GM12878 (cell line): Measurements from ENCODE around the gene PITX1. TPM values are rescaled to one million over a fixed set of nuclear protein-coding genes. Genes with fewer than 3 reads are reported as not detected.

Source experiments
- CBFB ChIP-seq: IDR thresholded peaks from 2 replicates; pipeline ENCODE4 v1.6.1; 2016; ENCODE audit warnings: antibody characterized with exemption, low read depth
- CBX5 ChIP-seq: sonication (generic); IDR thresholded peaks from 2 replicates; pipeline ENCODE4 v1.6.1; 2016; ENCODE audit warnings: low read depth, moderate library complexity, mild to moderate bottlenecking, inconsistent platforms
- KAT2A ChIP-seq: conservative IDR thresholded peaks from 2 replicates; pipeline ENCODE4 v1.6.1; 2011; ENCODE audit warnings: low read depth, low read length; ENCODE audit not compliant: control insufficient read depth
- MXI1 ChIP-seq: fragments of 150-350 bp; IDR thresholded peaks from 2 replicates; pipeline ENCODE4 v1.6.1; 2011; ENCODE audit warnings: low read depth, mild to moderate bottlenecking, inconsistent platforms, low read length, improper control_type of control experiment
- MYB ChIP-seq: fragments of 150-350 bp; IDR thresholded peaks from 2 replicates; pipeline ENCODE4 v1.6.1; 2014; ENCODE audit warnings: mild to moderate bottlenecking, low read depth, low read length, borderline replicate concordance
- NR2F1 ChIP-seq: fragments of 450-650 bp; conservative IDR thresholded peaks from 2 replicates; pipeline ENCODE4 v1.6.1; 2017; ENCODE audit warnings: mild to moderate bottlenecking
- RAD21 ChIP-seq: IDR thresholded peaks from 2 replicates; pipeline ENCODE4 v1.6.1; 2011; ENCODE audit warnings: mild to moderate bottlenecking, low read depth, low read length, moderate library complexity; ENCODE audit not compliant: insufficient read depth
- RBBP5 ChIP-seq: fragments of 200-600 bp; sonication (generic); conservative IDR thresholded peaks from 2 replicates; pipeline ENCODE4 v1.6.1; 2016
- SIN3A ChIP-seq: IDR thresholded peaks from 2 replicates; pipeline ENCODE4 v1.6.1; 2012; ENCODE audit warnings: low read depth, low read length, improper control_type of control experiment
- TCF12 ChIP-seq: IDR thresholded peaks from 2 replicates; pipeline ENCODE4 v1.6.1; 2011; ENCODE audit warnings: low read depth, mild to moderate bottlenecking, low read length
- ZNF24 ChIP-seq: fragments of 450-650 bp; IDR thresholded peaks from 2 replicates; pipeline ENCODE4 v1.6.1; 2017; ENCODE audit warnings: antibody characterized with exemption, mild to moderate bottlenecking
- ZNF274 ChIP-seq: IDR thresholded peaks from one replicate; pipeline ENCODE4 v1.8.0; 2011; ENCODE audit not compliant: insufficient read length, insufficient read depth
- ZSCAN29 ChIP-seq: fragments of 450-650 bp; IDR thresholded peaks from 2 replicates; pipeline ENCODE4 v1.6.1; 2017; ENCODE audit warnings: mild to moderate bottlenecking, moderate library complexity
- polyA plus RNA-seq, 11 experiments: library from polyadenylated mRNA; depleted of rRNA in 4 of 11; unstranded in 6 of 11; stranded (reverse) in 5 of 11; fragments of >200 nt; fragmentation: Nextera tagmentation in 4 of 11; fragmentation: Illumina TruSeq in 1 of 11; extraction: Ambion mirVana in 4 of 11; extraction: Trizol in 1 of 11; gene quantifications; 1 replicate in 1 of 11; 2 replicates in 10 of 11; pipeline versions ENCODE4 v1.2.1 to v1.2.3, GENCODE V29; 2011 to 2016; ENCODE audit warnings: inconsistent platforms in 2 of 11, missing spikeins in 2 of 11, low read depth in 1 of 11
- total RNA-seq, 4 experiments: library from RNA; depleted of rRNA in 3 of 4; stranded (reverse); fragments of >200 nt in 3 of 4; fragmentation: Illumina TruSeq in 1 of 4; extraction: Trizol in 1 of 4; gene quantifications; 2 replicates each; pipeline versions ENCODE4 v1.2.1 to v1.2.3, GENCODE V29; 2013 to 2021
- TF ChIP-seq, protein P1 (sequence below): IDR thresholded peaks from 2 replicates; pipeline ENCODE4 v1.6.1; 2012; ENCODE audit warnings: low read depth, low read length, improper control_type of control experiment
- TF ChIP-seq, protein P2 (sequence below): IDR thresholded peaks from 2 replicates; pipeline ENCODE4 v1.6.1; 2011; ENCODE audit warnings: mild to moderate bottlenecking, low read depth, low read length, moderate library complexity; ENCODE audit not compliant: insufficient replicate concordance
- TF ChIP-seq, protein P3 (sequence below): fragments of 450-650 bp; IDR thresholded peaks from 2 replicates; pipeline ENCODE4 v1.6.1; 2017; ENCODE audit warnings: antibody characterized with exemption, mild to moderate bottlenecking, moderate library complexity
- TF ChIP-seq, protein P4 (sequence below): fragments of 450-650 bp; IDR thresholded peaks from 2 replicates; pipeline ENCODE4 v1.6.1; 2016; ENCODE audit warnings: mild to moderate bottlenecking
- TF ChIP-seq, protein P5 (sequence below): IDR thresholded peaks from 2 replicates; pipeline ENCODE4 v1.6.1; 2011; ENCODE audit warnings: borderline replicate concordance, low read depth, mild to moderate bottlenecking, moderate library complexity, low read length; ENCODE audit not compliant: insufficient read depth, poor library complexity, severe bottlenecking
- TF ChIP-seq, protein P6 (sequence below): fragments of 450-650 bp; IDR thresholded peaks from 2 replicates; pipeline ENCODE4 v1.6.1; 2017; ENCODE audit warnings: mild to moderate bottlenecking, moderate library complexity

PITX1 gene
- total and polyA plus RNA-seq, 10 of the 15 experiments (the other 5 are each of a cell fraction or from before 2014, with no cell fraction given) = 0.16 to 1.1 (median 0.68) TPM; not detected in 5

DNA sequence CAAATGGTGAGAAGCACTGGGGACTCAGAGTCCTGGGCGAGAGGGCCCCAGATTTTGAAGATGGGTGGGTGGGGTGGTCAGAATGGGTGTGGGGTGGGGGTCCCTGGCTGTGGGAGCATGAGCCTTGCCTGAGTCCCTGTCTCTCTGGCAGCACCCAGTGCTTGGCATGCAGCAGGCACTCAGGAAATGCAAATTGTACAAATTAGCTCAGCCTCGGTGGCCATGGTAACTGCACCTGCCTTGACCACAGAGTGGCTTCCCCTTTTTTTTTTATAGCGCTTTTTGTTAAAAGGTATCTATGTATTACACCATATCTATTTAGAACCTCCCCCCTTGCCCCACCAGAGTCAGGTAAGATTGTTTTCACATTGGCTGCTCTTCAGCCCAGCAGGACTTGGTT, 19.2 kb upstream of the PITX1 start (continued):
- TF ChIP-seq ZNF274 = no peak
- no peak for TF ChIP-seq ZNF24
- TF ChIP-seq MXI1 = peak; percentile 65
- TF ChIP-seq TCF12 = 0 out of 2 replicates have a peak, but pooled peaks have one; percentile 38
- TF ChIP-seq, protein P1, sequence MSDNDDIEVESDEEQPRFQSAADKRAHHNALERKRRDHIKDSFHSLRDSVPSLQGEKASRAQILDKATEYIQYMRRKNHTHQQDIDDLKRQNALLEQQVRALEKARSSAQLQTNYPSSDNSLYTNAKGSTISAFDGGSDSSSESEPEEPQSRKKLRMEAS = no peak
- no peak for TF ChIP-seq CBFB
- TF ChIP-seq, protein P2, sequence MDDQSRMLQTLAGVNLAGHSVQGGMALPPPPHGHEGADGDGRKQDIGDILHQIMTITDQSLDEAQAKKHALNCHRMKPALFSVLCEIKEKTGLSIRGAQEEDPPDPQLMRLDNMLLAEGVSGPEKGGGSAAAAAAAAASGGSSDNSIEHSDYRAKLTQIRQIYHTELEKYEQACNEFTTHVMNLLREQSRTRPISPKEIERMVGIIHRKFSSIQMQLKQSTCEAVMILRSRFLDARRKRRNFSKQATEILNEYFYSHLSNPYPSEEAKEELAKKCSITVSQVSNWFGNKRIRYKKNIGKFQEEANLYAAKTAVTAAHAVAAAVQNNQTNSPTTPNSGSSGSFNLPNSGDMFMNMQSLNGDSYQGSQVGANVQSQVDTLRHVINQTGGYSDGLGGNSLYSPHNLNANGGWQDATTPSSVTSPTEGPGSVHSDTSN = no peak
- TF ChIP-seq, protein P3, sequence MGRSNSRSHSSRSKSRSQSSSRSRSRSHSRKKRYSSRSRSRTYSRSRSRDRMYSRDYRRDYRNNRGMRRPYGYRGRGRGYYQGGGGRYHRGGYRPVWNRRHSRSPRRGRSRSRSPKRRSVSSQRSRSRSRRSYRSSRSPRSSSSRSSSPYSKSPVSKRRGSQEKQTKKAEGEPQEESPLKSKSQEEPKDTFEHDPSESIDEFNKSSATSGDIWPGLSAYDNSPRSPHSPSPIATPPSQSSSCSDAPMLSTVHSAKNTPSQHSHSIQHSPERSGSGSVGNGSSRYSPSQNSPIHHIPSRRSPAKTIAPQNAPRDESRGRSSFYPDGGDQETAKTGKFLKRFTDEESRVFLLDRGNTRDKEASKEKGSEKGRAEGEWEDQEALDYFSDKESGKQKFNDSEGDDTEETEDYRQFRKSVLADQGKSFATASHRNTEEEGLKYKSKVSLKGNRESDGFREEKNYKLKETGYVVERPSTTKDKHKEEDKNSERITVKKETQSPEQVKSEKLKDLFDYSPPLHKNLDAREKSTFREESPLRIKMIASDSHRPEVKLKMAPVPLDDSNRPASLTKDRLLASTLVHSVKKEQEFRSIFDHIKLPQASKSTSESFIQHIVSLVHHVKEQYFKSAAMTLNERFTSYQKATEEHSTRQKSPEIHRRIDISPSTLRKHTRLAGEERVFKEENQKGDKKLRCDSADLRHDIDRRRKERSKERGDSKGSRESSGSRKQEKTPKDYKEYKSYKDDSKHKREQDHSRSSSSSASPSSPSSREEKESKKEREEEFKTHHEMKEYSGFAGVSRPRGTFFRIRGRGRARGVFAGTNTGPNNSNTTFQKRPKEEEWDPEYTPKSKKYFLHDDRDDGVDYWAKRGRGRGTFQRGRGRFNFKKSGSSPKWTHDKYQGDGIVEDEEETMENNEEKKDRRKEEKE = no peak
- TF ChIP-seq RBBP5 = no peak
- TF ChIP-seq, protein P4, sequence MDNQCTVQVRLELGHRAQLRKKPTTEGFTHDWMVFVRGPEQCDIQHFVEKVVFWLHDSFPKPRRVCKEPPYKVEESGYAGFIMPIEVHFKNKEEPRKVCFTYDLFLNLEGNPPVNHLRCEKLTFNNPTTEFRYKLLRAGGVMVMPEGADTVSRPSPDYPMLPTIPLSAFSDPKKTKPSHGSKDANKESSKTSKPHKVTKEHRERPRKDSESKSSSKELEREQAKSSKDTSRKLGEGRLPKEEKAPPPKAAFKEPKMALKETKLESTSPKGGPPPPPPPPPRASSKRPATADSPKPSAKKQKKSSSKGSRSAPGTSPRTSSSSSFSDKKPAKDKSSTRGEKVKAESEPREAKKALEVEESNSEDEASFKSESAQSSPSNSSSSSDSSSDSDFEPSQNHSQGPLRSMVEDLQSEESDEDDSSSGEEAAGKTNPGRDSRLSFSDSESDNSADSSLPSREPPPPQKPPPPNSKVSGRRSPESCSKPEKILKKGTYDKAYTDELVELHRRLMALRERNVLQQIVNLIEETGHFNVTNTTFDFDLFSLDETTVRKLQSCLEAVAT = no peak
- TF ChIP-seq, protein P5, sequence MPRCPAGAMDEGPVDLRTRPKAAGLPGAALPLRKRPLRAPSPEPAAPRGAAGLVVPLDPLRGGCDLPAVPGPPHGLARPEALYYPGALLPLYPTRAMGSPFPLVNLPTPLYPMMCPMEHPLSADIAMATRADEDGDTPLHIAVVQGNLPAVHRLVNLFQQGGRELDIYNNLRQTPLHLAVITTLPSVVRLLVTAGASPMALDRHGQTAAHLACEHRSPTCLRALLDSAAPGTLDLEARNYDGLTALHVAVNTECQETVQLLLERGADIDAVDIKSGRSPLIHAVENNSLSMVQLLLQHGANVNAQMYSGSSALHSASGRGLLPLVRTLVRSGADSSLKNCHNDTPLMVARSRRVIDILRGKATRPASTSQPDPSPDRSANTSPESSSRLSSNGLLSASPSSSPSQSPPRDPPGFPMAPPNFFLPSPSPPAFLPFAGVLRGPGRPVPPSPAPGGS = no peak
- no peak for TF ChIP-seq NR2F1
- no peak for TF ChIP-seq SIN3A
- no peak for TF ChIP-seq CBX5
- no peak for TF ChIP-seq ZSCAN29
- no peak for TF ChIP-seq KAT2A
- no peak for TF ChIP-seq MYB
- no peak for TF ChIP-seq RAD21
- TF ChIP-seq, protein P6, sequence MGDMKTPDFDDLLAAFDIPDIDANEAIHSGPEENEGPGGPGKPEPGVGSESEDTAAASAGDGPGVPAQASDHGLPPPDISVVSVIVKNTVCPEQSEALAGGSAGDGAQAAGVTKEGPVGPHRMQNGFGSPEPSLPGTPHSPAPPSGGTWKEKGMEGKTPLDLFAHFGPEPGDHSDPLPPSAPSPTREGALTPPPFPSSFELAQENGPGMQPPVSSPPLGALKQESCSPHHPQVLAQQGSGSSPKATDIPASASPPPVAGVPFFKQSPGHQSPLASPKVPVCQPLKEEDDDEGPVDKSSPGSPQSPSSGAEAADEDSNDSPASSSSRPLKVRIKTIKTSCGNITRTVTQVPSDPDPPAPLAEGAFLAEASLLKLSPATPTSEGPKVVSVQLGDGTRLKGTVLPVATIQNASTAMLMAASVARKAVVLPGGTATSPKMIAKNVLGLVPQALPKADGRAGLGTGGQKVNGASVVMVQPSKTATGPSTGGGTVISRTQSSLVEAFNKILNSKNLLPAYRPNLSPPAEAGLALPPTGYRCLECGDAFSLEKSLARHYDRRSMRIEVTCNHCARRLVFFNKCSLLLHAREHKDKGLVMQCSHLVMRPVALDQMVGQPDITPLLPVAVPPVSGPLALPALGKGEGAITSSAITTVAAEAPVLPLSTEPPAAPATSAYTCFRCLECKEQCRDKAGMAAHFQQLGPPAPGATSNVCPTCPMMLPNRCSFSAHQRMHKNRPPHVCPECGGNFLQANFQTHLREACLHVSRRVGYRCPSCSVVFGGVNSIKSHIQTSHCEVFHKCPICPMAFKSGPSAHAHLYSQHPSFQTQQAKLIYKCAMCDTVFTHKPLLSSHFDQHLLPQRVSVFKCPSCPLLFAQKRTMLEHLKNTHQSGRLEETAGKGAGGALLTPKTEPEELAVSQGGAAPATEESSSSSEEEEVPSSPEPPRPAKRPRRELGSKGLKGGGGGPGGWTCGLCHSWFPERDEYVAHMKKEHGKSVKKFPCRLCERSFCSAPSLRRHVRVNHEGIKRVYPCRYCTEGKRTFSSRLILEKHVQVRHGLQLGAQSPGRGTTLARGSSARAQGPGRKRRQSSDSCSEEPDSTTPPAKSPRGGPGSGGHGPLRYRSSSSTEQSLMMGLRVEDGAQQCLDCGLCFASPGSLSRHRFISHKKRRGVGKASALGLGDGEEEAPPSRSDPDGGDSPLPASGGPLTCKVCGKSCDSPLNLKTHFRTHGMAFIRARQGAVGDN = no peak
